ENCODE measurements around the gene DNAJB4.
"Not testable (repeated sequence)": the region's sequence is repeated elsewhere in the genome, so short reads cannot be mapped to it uniquely, and the experiment has no call there.

DNAJB4 gene

GRCh38 chr1:78048446-78048845, 43.7 kb downstream of the DNAJB4 start:
- Mint-ChIP-seq H3K36me3 (ENCODE audit: low read depth) (no peaks in the 10 kb centered on the region), H3K27ac (no peak overlapping the region), H3K27me3 (peaks cover 47% of the 10 kb centered on the region), H3K4me1 (ENCODE audit: low read depth) (peaks cover 25% of the 10 kb centered on the region), H3K9me3 (no peaks in the 10 kb centered on the region), H3K4me3 (no peak overlapping the region)
- intact Hi-C loops (cut with micrococcal nuclease): no loop called here

DNA sequence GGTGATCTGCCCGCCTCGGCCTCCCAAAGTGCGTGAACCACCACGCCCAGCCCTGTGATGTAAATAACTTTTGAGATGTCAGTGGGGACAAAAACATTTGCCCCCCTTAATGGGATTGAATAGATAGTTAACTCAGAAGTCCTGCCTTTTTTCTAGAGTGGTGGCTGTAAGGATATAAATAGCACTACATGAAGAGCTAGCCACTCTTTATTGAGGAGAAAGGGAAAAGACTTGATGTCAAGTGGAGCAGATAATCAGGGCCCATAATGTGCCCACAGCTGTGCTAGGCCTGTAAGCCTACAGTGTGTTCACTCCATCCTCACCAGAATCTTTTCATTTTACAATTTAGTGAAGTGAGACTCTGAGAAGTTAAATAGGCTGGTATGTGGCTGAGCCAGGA, 44.7 kb downstream of the DNAJB4 start:
- Mint-ChIP-seq H3K36me3 (ENCODE audit: low read depth) (no peaks in the 10 kb centered on the region), H3K9me3 (no peaks in the 10 kb centered on the region), H3K27me3 (peaks cover 38% of the 10 kb centered on the region), H3K4me1 (ENCODE audit: low read depth) (peaks cover 25% of the 10 kb centered on the region), H3K27ac (no peak overlapping the region), H3K4me3 (no peak overlapping the region)
- intact Hi-C loops (cut with micrococcal nuclease): no loop called here

- no peaks in the 10 kb centered on the region for H3K9me3 Mint-ChIP-seq
- H3K4me3 Mint-ChIP-seq: no peak overlapping the region
- H3K27me3 Mint-ChIP-seq: peaks cover 22% of the 10 kb centered on the region
- peaks cover 12% of the 10 kb centered on the region for H3K4me1 Mint-ChIP-seq (ENCODE audit: low read depth)
- no peak overlapping the region for H3K27ac Mint-ChIP-seq
- intact Hi-C loops (cut with micrococcal nuclease): no loop called here
- H3K36me3 Mint-ChIP-seq (ENCODE audit: low read depth): no peaks in the 10 kb centered on the region
These were observed 46.3 kb downstream of the DNAJB4 start for GRCh38 chr1:78051005-78051404.

- intact Hi-C loops (cut with micrococcal nuclease): no loop called here
- H3K9me3 Mint-ChIP-seq: no peaks in the 10 kb centered on the region
- H3K36me3 Mint-ChIP-seq (ENCODE audit: low read depth): no peaks in the 10 kb centered on the region
- no peak overlapping the region for H3K27ac Mint-ChIP-seq
- H3K4me1 Mint-ChIP-seq (ENCODE audit: low read depth): peaks cover 5% of the 10 kb centered on the region
- peaks cover 8% of the 10 kb centered on the region for H3K27me3 Mint-ChIP-seq
- no peak overlapping the region for H3K4me3 Mint-ChIP-seq
These were observed 48.1 kb downstream of the DNAJB4 start for GRCh38 chr1:78052685-78053405.

DNA sequence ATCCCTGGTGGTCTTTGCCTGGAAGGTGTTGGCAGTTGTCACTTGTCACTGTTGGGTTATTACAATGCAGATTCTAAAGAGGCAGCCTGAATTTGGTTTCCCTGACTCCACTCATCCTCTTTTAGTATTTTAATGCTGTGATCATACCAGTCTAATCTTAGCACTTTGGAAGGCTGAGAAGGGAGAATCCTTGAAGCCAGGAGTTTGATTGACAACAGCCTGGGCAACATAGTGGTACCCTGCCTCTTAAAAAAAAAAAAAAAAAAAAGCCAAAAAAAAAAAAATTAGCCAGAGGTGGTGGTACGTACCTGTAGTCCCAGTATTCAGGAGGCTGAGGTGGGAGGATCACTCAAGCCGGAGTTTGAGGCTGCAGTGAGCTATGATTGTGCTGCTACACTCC, 48.8 kb downstream of the DNAJB4 start:
- no peak overlapping the region for H3K4me3 Mint-ChIP-seq
- peaks cover 5% of the 10 kb centered on the region for H3K4me1 Mint-ChIP-seq (ENCODE audit: low read depth)
- intact Hi-C loops (cut with micrococcal nuclease): no loop called here
- no peak overlapping the region for H3K27ac Mint-ChIP-seq
- H3K27me3 Mint-ChIP-seq: peaks cover 4% of the 10 kb centered on the region
- H3K9me3 Mint-ChIP-seq: no peaks in the 10 kb centered on the region
- H3K36me3 Mint-ChIP-seq (ENCODE audit: low read depth): no peaks in the 10 kb centered on the region

- intact Hi-C loops (cut with micrococcal nuclease): no loop called here
- Mint-ChIP-seq H3K36me3 (ENCODE audit: low read depth) (no peaks in the 10 kb centered on the region), H3K27ac (no peak overlapping the region), H3K9me3 (no peaks in the 10 kb centered on the region), H3K27me3 (no peaks in the 10 kb centered on the region), H3K4me3 (no peak overlapping the region), H3K4me1 (ENCODE audit: low read depth) (peaks cover 5% of the 10 kb centered on the region)
These were observed 49.8 kb downstream of the DNAJB4 start for GRCh38 chr1:78054559-78054958.

- H3K4me1 Mint-ChIP-seq (ENCODE audit: low read depth): peaks cover 5% of the 10 kb centered on the region
- H3K9me3 Mint-ChIP-seq: no peaks in the 10 kb centered on the region
- no peak overlapping the region for H3K27ac Mint-ChIP-seq
- H3K4me3 Mint-ChIP-seq: no peak overlapping the region
- H3K36me3 Mint-ChIP-seq (ENCODE audit: low read depth): no peaks in the 10 kb centered on the region
- H3K27me3 Mint-ChIP-seq: no peaks in the 10 kb centered on the region
- intact Hi-C loops (cut with micrococcal nuclease): no loop called here
These were observed 50.2 kb downstream of the DNAJB4 start for GRCh38 chr1:78054972-78055371.

DNA sequence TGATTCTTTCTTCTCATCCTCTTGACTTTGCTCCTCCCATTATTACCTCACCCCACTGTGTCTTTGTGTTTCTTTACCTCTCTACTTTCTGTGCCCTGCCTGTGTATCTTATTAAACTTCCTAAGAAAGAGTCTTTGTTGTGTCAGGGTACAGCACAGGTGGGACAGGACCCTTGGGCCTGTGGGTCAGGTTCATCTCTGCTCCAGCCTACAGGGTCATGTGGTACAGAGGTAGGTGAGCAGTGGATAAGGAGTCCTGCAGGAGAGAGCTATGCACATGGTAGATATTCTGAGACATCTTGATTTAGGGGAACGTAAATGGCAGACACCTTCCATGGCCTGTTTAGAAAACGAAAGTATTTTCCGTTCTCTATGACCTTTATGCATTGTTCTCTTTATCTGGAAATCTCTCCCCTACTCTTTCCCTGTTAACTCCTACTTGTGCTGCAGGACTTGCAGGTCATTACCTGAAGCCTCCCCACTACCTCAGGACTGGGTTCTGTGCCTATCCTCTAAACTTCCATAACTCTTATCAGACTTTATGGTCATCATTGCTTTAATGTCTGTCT, 50.9 kb downstream of the DNAJB4 start:
- Mint-ChIP-seq H3K4me3 (no peak overlapping the region), H3K9me3 (no peaks in the 10 kb centered on the region), H3K27ac (no peak overlapping the region), H3K27me3 (no peaks in the 10 kb centered on the region), H3K36me3 (ENCODE audit: low read depth) (no peaks in the 10 kb centered on the region), H3K4me1 (ENCODE audit: low read depth) (peaks cover 5% of the 10 kb centered on the region)
- intact Hi-C loops (cut with micrococcal nuclease): no loop called here

DNA sequence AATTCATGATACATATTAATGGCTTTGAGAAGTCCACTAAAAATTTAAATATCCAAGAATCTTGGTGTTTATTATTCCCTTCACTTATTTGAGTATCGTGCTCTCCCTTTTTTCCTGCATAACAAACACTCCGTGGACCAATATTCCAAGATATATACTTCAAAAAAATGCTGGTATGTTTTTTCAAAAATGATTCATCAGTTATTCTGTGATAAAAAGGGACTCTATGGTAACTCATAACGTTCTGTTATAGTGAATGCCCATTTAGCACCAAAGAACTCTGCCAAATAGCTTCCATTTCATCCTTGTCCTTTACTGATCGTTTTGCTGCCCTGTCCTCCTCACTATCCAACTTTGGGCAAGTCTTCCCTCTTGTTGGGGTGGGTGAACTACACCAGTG, 53.9 kb downstream of the DNAJB4 start:
- Mint-ChIP-seq H3K27ac (no peak overlapping the region), H3K9me3 (no peaks in the 10 kb centered on the region), H3K4me1 (ENCODE audit: low read depth) (no peaks in the 10 kb centered on the region), H3K27me3 (no peaks in the 10 kb centered on the region), H3K4me3 (no peak overlapping the region), H3K36me3 (ENCODE audit: low read depth) (no peaks in the 10 kb centered on the region)
- intact Hi-C loops (cut with micrococcal nuclease): loop anchor here (2.0 kb wide), 1 partner anchor 14 kb away; the partner anchor contains the start of gene GIPC2

GRCh38 chr1:78060857-78061563, 56.3 kb downstream of the DNAJB4 start:
- Mint-ChIP-seq H3K27ac (no peak overlapping the region), H3K4me1 (ENCODE audit: low read depth) (no peaks in the 10 kb centered on the region), H3K4me3 (no peak overlapping the region), H3K27me3 (no peaks in the 10 kb centered on the region), H3K36me3 (ENCODE audit: low read depth) (no peaks in the 10 kb centered on the region), H3K9me3 (no peaks in the 10 kb centered on the region)
- intact Hi-C loops (cut with micrococcal nuclease): no loop called here

- no peaks in the 10 kb centered on the region for H3K36me3 Mint-ChIP-seq (ENCODE audit: low read depth)
- H3K4me1 Mint-ChIP-seq (ENCODE audit: low read depth): no peaks in the 10 kb centered on the region
- H3K9me3 Mint-ChIP-seq: no peaks in the 10 kb centered on the region
- intact Hi-C loops (cut with micrococcal nuclease): no loop called here
- H3K27me3 Mint-ChIP-seq: no peaks in the 10 kb centered on the region
- no peak overlapping the region for H3K27ac Mint-ChIP-seq
- no peak overlapping the region for H3K4me3 Mint-ChIP-seq
These were observed 57.2 kb downstream of the DNAJB4 start for GRCh38 chr1:78061825-78062523.

DNA sequence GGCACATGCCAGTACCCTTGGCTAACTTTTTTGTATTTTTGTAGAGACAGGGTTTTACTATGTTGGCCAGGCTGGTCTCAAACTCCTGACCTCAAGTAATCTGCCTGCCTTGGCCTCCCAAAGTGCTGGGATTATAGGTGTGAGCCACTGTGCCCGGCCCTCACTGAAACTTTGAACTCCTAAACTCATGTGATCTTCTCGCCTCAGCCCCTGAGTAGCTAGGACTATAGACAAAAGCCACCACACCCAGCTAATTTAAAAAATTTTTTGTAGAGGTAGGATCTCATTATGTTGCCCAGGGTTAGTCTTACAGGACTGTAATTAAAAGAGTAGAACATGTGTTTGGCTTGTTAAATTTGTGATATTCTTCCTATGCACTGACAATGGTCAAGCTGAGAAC, 60.1 kb downstream of the DNAJB4 start:
- H3K27ac Mint-ChIP-seq; intact Hi-C loops (cut with micrococcal nuclease); H3K9me3 Mint-ChIP-seq; H3K4me3 Mint-ChIP-seq; H3K4me1 Mint-ChIP-seq (ENCODE audit: low read depth); H3K36me3 Mint-ChIP-seq (ENCODE audit: low read depth); H3K27me3 Mint-ChIP-seq: not testable (repeated sequence)
